GM19467 (cell line): ENCODE measurements around the gene DAW1.
"Not testable (repeated sequence)": the region's sequence is repeated elsewhere in the genome, so short reads cannot be mapped to it uniquely, and the experiment has no call there.

Source experiments
- ATAC-seq: cut with Tn5 transposase; IDR thresholded peaks from one replicate; pipeline ENCODE4 v1.9.1; 2021; ENCODE audit warnings: mild to moderate bottlenecking, moderate library complexity; ENCODE audit not compliant: unreplicated experiment

Gene DAW1, protein sequence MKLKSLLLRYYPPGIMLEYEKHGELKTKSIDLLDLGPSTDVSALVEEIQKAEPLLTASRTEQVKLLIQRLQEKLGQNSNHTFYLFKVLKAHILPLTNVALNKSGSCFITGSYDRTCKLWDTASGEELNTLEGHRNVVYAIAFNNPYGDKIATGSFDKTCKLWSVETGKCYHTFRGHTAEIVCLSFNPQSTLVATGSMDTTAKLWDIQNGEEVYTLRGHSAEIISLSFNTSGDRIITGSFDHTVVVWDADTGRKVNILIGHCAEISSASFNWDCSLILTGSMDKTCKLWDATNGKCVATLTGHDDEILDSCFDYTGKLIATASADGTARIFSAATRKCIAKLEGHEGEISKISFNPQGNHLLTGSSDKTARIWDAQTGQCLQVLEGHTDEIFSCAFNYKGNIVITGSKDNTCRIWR

DNA sequence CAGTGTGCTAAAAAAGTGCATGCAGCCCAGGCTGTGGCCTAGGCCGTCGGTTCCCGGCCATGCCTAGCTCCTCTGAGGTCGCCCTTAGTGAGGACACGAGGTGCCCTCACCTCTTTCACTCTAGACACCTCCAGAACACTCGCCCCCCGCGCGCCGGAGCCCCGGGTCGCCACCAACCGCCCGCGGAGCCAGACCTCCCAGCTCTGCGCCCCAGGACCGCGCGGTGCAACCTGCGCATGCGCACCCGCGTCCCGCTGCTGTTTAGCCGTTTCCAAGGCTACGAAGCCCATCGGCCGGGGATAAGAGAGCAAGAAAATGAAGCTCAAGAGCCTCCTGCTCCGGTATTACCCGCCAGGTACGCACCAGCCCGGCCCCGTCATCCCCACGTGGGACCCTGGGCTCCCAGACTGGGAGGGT, at the start of gene DAW1:
Gene DAW1 (plus strand): TSS at position 257 of the 417 bp plus-strand sequence. CDS start 59 bp downstream, at position 316.
- no peak for ATAC-seq

DNA sequence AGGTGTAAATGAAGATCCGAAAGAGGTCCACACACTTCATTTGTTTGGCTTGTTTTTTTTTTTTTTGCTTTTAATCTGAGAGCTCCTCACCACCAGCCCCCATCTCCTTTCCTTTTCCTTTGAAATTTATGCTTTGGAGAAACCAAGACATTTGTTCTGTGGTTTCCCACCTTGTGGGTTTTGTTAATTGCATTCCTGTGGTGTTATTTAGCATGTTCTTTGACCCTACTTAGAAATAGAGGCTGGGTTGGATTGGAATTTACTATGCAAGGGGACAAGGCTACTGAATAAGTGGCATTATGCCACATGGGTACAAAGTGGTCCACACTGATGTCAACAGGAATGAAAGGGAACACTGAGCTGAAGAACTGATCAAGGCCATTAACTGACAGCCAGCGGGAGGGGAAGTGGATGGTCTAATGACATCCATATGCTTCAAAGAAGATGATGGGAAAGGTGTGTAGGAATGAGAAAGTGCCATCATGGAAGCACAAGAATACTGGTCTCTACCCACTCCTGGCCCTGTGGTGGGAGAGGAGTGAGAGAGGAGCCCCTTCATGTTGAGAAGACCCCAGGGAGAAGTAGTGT, 48.9 kb upstream of the DAW1 start:
- no peak for ATAC-seq

DNA sequence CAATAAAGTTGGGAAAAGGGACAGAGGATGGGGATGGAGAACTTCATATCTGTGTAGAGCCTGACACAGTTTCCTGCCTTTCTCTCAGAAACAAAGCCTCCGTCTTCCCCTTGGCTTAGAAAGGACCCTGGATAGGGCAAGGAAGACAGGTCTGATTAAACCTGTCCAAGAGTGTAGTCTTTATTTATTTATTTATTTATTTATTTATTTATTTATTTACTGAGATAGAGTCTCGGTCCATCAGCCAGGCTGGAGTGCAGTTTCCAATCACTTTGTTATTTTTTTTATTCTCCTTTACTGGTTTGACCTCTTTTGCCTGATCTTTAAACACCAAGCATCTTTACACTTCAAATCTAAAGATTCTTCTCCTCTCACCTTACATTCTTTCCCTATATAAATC, 47.5 kb upstream of the DAW1 start:
- ATAC-seq: no peak

DNA sequence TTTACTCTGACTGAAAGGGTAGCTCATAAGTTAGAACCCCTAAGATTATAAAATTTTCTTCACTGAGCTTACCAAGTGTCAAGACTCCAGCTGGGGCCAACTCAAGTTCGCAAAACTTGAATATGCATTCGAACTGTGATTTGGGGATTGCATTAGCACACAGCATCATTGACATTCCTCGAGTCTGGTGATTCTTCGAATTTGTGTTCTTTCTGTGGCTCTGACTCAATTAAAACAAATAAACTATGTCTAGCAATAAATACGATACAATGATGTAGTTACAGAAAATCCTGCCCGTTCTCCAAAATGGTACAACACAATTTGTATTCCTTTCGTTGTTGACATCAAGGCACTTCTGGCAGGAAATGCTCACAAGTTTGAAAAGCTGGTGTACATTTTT, 46.7 kb upstream of the DAW1 start:
- no peak for ATAC-seq

DNA sequence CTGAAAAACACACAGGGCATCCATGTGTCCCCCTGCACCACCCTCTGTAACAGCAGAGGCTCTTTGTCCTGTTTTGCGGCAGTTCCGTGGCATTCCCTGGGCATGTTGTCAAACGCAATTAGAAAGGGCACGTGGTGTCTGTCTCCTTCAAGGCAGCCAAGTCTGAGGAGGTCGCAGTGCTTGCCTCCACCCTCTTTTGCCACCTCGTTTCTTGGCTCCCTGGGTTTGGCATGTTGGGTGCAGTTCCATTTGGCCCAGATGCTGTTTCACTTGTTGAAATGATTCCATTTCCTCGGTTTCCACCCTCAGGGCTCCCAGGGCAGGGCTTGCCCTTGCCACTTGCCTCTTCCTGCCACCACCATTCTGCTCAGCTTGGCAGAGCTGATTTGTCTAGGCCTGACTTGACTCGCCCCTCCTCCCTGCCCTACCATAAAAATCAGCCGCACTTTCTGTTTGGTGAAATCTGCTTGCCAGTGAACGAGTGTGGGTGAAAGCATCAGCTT, 45.4 kb upstream of the DAW1 start:
- no peak for ATAC-seq

DNA sequence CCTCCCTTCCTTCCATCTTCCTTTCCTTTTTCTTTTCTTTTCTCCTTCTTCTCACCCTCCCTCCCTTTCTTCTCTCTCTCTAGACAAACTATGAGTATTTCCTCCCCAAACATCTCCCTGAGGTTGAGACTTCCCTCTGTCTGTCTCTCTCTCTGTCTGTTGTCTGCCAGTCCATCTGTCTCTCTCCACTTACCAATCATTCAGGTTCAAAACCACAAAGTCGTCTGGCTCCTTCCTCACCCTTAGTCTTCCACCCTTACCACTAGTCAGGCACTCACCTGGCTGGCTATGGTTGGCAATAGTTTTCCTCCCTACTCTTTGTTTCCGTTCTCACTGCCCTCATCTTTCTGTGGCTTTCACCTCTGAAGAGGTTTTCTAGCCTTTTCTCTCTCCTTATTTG, 44.9 kb upstream of the DAW1 start:
- ATAC-seq: no peak

DNA sequence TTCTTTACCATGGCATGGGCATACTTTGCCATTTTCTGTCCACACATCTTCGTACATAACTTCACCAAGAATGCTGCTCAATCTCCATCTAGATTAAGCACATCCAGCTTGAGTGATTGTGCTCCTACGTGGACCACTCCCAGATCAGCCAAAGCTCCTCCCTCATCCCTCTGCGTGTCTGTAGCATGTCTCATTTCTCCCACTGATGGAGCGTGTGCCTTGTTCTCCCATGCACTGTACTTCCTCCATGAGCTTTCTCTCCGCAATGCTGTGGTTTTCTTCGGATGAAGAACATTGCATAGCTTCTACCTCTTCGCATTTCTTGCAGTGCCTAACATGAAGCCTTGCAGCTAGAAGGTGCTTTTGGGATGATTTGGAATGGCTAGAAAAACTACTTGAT, 44.3 kb upstream of the DAW1 start:
- ATAC-seq: no peak

DNA sequence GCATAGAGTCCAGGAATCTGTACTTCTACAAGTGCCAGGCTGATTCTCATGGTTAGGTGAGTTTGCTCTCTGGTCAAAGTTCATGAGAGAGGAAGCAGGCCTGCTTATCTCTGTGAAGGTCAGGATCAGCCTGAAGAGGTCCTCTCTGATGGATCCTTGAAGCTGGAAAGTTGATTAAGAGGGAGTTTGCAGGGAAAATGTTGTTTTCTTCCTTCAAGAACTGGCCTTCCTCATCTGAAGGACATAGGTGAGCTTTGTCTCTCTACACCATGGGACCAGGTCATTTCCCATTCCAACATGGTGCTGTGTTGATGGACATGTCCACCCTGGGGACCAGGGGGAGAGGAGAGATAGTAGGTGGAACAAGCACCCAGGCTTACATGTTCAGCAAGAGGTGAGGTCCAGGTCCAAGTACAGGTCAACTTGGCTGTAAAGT, 42.9 kb upstream of the DAW1 start:
- ATAC-seq: no peak

DNA sequence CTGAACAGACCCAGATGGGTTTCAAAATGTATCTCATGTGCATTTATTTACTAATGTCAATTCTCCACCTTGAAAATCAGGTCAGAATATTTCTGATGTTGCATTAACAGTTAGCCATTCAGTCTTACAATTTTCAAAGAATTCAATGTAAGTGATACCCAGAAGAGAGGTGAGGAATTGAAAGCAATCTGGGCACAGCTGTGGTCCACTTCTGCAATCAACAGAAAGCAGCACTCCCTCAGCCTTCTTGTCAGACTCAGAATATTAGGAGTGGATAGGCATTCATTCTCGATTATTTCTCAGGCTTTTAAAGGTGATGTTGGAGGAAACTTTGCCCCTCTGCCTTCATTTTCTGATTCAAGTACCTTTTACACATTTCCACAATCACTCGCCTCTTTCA, 42.1 kb upstream of the DAW1 start:
- no peak for ATAC-seq

DNA sequence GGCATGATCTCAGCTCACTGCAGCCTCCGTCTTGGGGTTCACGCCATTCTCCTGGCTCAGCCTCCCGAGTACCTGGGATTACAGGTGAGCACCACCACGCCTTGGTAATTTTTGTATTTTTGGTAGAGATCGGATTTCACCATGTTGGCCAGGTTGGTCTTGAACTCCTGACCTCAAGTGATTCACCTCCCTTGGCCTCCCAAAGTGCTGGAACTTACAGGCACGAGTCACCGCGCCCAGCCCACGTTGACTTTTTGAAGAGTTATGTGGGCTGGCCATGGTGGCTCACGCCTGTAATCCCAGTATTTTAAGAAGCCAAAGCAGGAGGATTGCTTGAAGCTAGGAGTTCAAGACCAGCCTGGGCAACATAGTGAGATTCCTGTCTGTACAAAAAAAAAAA, 37.0 kb upstream of the DAW1 start:
- no peak for ATAC-seq

DNA sequence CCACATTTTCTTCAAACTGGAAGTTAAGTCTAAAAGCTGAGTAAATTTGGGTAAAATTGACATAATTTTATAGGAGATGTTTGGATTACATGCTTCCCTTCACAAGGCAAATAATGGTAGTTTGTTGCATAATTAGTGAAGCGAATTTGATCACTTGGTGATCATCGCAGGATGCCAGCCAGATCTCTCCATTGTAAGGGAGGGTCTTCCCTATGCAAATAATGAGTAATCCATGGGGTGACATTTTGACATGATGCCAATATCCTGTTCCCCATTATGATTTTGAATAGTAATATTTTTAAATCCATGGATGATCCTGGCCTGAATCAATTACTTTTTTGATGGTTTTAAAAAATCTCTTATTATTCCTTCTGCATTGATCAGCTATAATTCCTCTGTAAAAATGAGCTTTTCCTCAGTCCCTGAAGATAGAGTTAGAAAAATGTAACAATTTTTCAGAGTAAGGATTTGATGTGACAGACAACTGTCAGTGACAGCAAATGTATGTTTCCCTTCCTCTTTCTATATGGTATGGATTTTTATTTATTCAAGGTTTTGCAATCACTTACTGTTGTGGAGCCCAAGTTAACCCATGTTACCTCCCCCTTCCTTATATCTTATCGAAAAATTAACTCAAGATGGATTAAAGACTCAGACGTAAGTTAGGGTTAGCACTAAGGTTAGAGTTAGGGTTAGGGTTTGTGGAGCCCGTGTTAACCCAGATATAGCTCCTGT, 36.3 kb upstream of the DAW1 start:
- ATAC-seq: no peak

DNA sequence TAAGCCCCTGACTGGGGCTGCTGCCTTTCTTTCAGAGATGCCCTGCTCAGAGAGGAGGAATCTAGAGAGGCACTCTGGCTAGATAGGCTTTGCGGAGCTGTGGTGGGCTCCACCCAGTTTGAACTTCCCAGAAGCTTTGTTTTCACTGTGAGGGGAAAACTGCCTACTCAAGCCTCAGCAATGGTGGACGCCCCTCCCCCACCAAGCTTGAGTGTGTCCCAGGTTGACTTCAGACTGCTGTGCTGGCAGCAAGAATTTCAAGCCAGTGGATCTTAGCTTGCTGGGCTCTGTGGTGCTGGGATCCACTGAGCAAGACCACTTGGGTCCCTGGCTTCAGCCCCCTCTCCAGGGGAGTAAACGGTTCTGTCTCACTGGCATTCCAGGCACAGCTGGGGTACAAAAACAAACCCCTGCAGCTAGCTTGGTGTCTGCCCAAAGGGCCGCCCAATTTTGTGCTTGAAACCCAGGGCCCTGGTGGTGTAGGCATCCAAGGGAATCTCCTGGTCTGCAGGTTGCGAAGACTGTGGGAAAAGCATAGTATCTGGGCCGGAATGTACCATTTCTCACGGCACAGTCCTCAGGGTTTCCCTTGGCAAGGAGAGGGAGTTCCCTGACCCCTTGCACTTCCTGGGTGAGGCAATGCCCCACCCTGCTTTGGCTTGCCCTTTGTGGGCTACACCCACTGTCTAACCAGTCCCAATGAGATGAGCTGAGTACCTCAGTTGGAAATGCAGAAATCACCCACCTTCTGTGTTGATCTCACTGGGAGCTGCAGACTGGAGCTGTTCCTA, 31.9 kb upstream of the DAW1 start:
- ATAC-seq: not testable (repeated sequence)

DNA sequence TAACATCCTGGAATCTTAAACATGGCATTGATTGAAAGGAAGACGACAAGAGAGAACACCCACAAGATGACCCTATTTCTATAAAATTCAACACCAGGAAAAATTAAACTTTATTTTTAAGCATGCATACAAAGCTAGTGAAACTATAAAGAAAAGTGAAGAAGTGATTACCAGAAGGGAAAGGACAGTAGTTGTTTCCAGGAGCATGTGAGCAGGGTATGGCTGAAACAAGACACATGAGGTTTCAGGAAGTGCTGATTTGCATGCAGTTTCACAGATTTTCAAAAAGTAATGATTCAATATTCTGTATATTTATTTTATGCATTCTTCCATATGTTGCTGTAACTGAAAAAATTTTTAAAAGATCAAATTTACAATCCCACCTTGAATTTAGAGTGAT, 24.6 kb upstream of the DAW1 start:
- no peak for ATAC-seq

DNA sequence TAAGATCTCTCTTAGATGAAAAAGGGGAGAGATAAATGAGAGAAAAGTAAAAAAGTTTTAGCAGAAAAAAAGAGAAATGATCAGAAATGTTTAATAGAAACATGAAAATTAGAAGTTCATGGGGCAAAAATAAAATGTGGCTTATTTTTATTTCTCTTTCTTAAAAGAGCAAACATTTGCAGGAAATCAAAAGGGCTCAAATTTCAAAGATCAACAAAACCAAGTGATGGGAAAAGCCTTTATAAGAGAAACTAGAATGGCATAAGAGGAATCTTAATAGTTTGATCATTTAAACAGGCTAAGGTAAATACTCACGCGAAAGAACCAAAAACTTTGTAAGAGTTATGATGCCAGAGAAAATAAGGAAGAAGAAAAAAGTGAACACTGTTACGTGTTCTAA, 23.3 kb upstream of the DAW1 start:
- ATAC-seq: no peak

DNA sequence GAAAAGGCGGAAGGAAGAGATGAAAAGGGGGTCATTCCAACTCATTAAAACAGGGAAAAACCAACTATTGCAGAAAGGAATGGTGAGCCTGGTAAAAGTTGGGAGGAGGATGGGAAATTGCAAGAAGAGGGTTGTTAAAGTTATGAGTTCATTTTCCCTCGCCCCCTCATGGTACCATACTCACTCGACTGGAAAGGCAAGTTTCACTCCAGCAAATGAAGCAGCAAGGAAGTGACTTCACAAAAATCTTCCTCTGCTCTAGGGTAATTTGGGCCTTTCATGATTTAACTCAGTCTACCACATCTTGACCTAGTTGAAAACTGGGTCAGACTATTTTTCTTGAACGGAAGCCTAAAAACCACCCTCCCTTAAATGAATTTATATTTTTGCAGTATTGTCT, 22.8 kb upstream of the DAW1 start:
- ATAC-seq: no peak

DNA sequence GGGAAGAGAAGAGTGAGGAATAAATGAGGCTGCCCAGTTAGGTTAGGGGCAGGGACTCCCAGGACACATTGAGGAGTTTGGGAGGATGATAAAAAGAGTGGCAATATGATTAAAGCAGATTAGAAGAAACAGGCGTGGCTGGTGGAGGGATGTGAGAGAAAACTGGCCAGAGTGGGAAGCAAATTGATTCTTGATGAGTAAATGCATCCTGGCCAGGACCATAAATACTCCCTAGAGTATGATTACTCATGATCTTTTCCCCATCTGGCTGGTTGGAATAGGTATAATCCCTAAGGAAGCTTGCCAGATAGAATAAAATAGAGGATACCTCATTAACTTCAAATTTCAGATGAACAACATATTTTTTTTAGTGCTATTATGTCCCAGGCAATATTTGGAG, 21.5 kb upstream of the DAW1 start:
- no peak for ATAC-seq

DNA sequence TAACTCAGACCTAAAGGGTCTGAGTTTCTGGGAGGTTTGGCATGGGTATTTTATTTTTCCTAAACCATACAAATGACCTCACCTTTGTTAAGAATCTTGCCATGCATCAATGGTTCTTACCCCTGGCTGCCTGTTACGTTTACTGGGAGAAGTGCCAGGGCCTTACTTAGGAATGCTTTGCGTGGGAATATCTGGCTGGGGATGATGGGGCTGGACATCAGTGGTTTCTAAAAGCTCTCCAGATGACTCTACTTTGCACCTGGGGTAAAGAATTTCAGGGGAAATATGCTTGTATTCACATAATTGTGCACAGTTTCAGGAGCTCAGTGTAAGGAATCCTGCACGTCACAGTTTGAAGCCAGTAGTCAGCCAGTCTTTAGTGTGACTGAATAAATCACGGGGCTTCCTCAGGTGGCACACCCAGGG, 18.2 kb upstream of the DAW1 start:
- no peak for ATAC-seq

DNA sequence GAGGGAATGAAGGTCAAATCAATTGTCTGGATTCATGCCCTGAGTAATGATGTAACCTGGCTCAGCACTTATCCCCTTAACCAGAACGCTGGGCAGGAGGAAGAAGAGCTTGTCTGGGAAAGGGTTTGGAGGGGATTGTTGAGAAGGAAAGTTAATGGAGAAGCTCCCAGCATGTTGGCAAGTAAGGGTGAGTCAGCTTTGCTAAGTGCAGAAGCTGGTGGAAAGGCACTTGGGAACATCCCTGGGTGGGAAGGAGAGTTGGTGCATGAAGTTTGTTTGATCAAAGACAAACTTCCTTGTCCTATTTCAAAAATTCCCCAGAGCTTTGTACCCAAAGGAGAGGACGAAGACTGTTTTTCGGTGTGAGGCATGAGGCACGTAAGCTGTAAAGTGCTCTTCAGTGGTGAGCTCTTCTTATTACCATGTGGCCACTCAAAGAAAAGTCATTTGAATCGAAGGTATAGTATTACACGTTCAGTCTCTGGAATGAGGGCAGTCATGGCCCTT, 17.6 kb upstream of the DAW1 start:
- no peak for ATAC-seq

DNA sequence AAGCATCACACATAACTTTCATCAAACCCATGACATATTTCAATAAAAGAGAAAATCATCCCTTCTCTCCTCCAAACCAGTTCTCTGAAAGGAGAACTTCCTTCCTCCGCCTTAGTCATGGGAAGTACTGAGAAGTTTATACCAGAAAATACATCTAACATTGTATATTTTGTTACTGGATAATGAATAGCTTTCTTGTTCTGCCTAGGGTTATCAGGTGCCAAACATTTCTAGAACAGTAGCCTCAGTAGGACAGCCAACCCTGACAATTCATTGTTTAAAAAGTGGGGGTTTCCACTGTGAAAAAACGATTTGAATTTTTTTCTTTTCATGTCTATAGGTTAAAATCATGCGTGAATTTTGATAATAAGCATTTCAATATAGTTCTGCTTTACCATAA, 16.0 kb upstream of the DAW1 start:
- no peak for ATAC-seq

DNA sequence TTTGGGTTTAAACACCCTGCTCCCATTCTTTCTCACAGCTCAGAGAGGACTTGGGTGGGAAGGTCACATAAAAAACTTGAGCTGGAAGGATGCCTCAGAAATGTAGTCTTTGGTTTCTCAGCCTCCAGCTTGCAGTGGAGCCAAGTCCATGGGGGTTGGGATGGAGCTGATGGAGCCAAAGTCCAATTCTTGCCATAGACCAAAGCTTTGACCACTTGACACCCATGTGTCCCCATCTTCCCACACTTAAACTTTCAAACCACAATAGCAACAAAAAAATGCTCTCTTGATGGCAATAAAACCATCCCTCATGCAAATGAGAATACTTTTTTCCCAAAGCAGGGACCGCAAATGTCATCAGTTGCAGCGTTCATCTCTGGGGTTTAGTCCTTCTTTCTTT, 14.7 kb upstream of the DAW1 start:
- ATAC-seq: no peak

DNA sequence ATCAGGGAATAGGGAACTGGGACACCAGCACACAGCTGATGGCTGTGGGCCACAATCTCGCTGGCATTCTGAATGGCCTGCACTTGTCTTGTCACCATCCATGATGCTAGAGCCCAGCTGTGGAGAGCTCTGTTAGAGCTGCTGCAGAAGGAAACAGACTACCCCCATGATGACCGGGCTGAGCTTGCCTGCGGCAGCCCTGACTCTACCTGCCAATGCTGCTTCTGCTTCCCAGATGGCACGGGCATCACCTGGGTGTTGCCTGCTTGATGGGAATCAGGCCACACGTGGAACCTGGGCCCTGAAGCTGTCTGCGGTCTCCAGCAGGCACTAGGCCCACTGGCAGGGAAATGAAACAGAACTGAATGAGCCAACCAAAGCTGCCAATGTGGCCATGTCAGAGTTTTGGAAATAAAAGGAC, 11.2 kb upstream of the DAW1 start:
- no peak for ATAC-seq
